MM.1S (cell line): ENCODE measurements around the gene ATP13A1.
A peak's percentile ranks its signal among the peaks of the same experiment; 100 is the strongest.
"Not testable (repeated sequence)": the region's sequence is repeated elsewhere in the genome, so short reads cannot be mapped to it uniquely, and the experiment has no call there.

ENCODE experiments used
- DNase-seq: peaks from one replicate; pipeline ENCODE4 v3.0.0-alpha.2; 2015
- H2AFZ ChIP-seq: fragments of 300-600 bp; sonication (generic); 2 replicates; pipeline ENCODE4 v1.6.0; 2016; ENCODE audit warnings: antibody characterized with exemption, low read length
- H3F3A ChIP-seq: fragments of 300-600 bp; sonication (generic); 2 replicates; pipeline ENCODE4 v1.6.1; 2016; ENCODE audit warnings: mild to moderate bottlenecking, antibody characterized with exemption, low read length, moderate library complexity, mixed read lengths; ENCODE audit not compliant: insufficient read depth
- H3K27ac ChIP-seq: fragments of 300-600 bp; sonication (generic); 2 replicates; pipeline ENCODE4 v1.5.1; 2016; ENCODE audit warnings: mild to moderate bottlenecking, low read length
- H3K27me3 ChIP-seq: fragments of 300-600 bp; sonication (generic); replicated peaks from 2 replicates; pipeline ENCODE4 v1.6.0; 2016; ENCODE audit warnings: low read length; ENCODE audit not compliant: insufficient read depth
- H3K36me3 ChIP-seq: fragments of 300-600 bp; sonication (generic); replicated peaks from 2 replicates; pipeline ENCODE4 v1.6.1; 2016; ENCODE audit warnings: mild to moderate bottlenecking, low read length, mixed read lengths; ENCODE audit not compliant: insufficient read depth
- H3K4me1 ChIP-seq: fragments of 300-600 bp; sonication (generic); 2 replicates; pipeline ENCODE4 v1.6.1; 2016; ENCODE audit warnings: low read length, mixed read lengths
- H3K4me2 ChIP-seq: fragments of 300-600 bp; sonication (generic); 2 replicates; pipeline ENCODE4 v1.6.0; 2016; ENCODE audit warnings: low read depth, low read length
- H3K4me3 ChIP-seq: fragments of 300-600 bp; sonication (generic); 2 replicates; pipeline ENCODE4 v1.5.1; 2016; ENCODE audit warnings: low read length, mixed read lengths
- H3K79me2 ChIP-seq: fragments of 300-600 bp; sonication (generic); 2 replicates; pipeline ENCODE4 v1.6.1; 2016; ENCODE audit warnings: mixed run types, low read length, mixed read lengths
- H3K9ac ChIP-seq: fragments of 300-600 bp; sonication (generic); 2 replicates; pipeline ENCODE4 v1.6.1; 2016; ENCODE audit warnings: low read length, mixed read lengths
- H3K9me2 ChIP-seq: fragments of 300-600 bp; sonication (generic); replicated peaks from 2 replicates; pipeline ENCODE4 v1.6.1; 2016; ENCODE audit warnings: mild to moderate bottlenecking, low read length, mixed read lengths; ENCODE audit not compliant: insufficient read depth
- H3K9me3 ChIP-seq: fragments of 300-600 bp; sonication (generic); replicated peaks from 2 replicates; pipeline ENCODE4 v1.6.1; 2016; ENCODE audit warnings: mild to moderate bottlenecking, low read length, mixed read lengths; ENCODE audit not compliant: insufficient read depth
- H4K20me1 ChIP-seq: fragments of 300-600 bp; sonication (generic); 2 replicates; pipeline ENCODE4 v1.6.1; 2016; ENCODE audit warnings: mild to moderate bottlenecking, low read length, moderate library complexity, mixed read lengths; ENCODE audit not compliant: insufficient read depth
- CTCF ChIP-seq: fragments of 300-600 bp; sonication (generic); IDR thresholded peaks from 2 replicates; pipeline ENCODE4 v1.5.1; 2016; ENCODE audit warnings: antibody characterized with exemption, low read length, mixed read lengths
- EZH2 ChIP-seq: fragments of 300-600 bp; sonication (generic); optimal IDR thresholded peaks from 2 replicates; pipeline ENCODE3; 2017; ENCODE audit warnings: low read depth, mild to moderate bottlenecking, antibody characterized with exemption, low read length, mixed read lengths
- EZH2phosphoT487 ChIP-seq: fragments of 300-600 bp; sonication (generic); IDR thresholded peaks from 2 replicates; pipeline ENCODE4 v1.6.1; 2018; ENCODE audit warnings: antibody characterized with exemption, low read length

Gene ATP13A1

GRCh38 chr19:19602713-19603324 lies 60.7 kb downstream of the ATP13A1 start:
- TF ChIP-seq EZH2 (no peak), EZH2phosphoT487 (no peak), CTCF (no peak)
- no peaks in the 10 kb centered on the region for H4K20me1 ChIP-seq
- H3K4me2 ChIP-seq: no peak overlapping the region
- DNase-seq: no peak
- H3K27ac ChIP-seq: no peak overlapping the region
- H3K4me1 ChIP-seq: 0 out of 2 replicates have a peak, but pooled peaks cover 4% of the 10 kb centered on the region
- H3K79me2 ChIP-seq: no peaks in the 10 kb centered on the region
- no peaks in the 10 kb centered on the region for H3K9me3 ChIP-seq
- no peaks in the 10 kb centered on the region for H3K36me3 ChIP-seq
- H2AFZ ChIP-seq: no peak overlapping the region
- H3K9ac ChIP-seq: no peak overlapping the region
- no peaks in the 10 kb centered on the region for H3F3A ChIP-seq
- H3K4me3 ChIP-seq: no peak overlapping the region
- H3K27me3 ChIP-seq: no peaks in the 10 kb centered on the region; the same call in 1 of the 2 replicates
- H3K9me2 ChIP-seq: no peaks in the 10 kb centered on the region

GRCh38 chr19:19602136-19602712 lies 61.3 kb downstream of the ATP13A1 start:
- Histone ChIP-seq H3K79me2 (no peaks in the 10 kb centered on the region), H3K9me2 (no peaks in the 10 kb centered on the region), H2AFZ (no peak overlapping the region), H3K27ac (no peak overlapping the region), H3K4me2 (no peak overlapping the region), H3K27me3 (no peaks in the 10 kb centered on the region; the same call in 1 of the 2 replicates), H3K9ac (no peak overlapping the region), H3F3A (no peaks in the 10 kb centered on the region), H3K9me3 (no peaks in the 10 kb centered on the region), H3K36me3 (no peaks in the 10 kb centered on the region), H3K4me3 (no peak overlapping the region), H4K20me1 (no peaks in the 10 kb centered on the region), H3K4me1 (0 out of 2 replicates have a peak, but pooled peaks cover 8% of the 10 kb centered on the region)
- DNase-seq: no peak
- TF ChIP-seq EZH2: no peak
- no peak for TF ChIP-seq CTCF
- TF ChIP-seq EZH2phosphoT487: no peak

GRCh38 chr19:19600793-19601330 lies 62.6 kb downstream of the ATP13A1 start:
- H3K79me2 ChIP-seq: no peaks in the 10 kb centered on the region
- H3K27ac ChIP-seq: no peak overlapping the region

GRCh38 chr19:19598728-19599451 lies 64.6 kb downstream of the ATP13A1 start:
- H3F3A ChIP-seq, H3K27ac ChIP-seq, H2AFZ ChIP-seq, H4K20me1 ChIP-seq, H3K4me3 ChIP-seq, H3K9me3 ChIP-seq, DNase-seq, H3K9me2 ChIP-seq, H3K9ac ChIP-seq, H3K79me2 ChIP-seq, H3K4me1 ChIP-seq, H3K36me3 ChIP-seq, H3K27me3 ChIP-seq: not testable (repeated sequence)
- H3K4me2 ChIP-seq: peak overlapping the region; percentile 14; the same call in 1 of the 2 replicates

More at GRCh38 chr19:19600793-19601330, 62.6 kb downstream of the ATP13A1 start:
- Histone ChIP-seq H4K20me1 (no peaks in the 10 kb centered on the region), H3K9ac (no peak overlapping the region), H3K9me2 (no peaks in the 10 kb centered on the region), H3K9me3 (no peaks in the 10 kb centered on the region), H3F3A (no peaks in the 10 kb centered on the region), H3K36me3 (no peaks in the 10 kb centered on the region), H3K4me3 (no peak overlapping the region), H3K4me1 (0 out of 2 replicates have a peak, but pooled peaks cover 8% of the 10 kb centered on the region), H3K27me3 (no peaks in the 10 kb centered on the region), H3K4me2 (no peak overlapping the region), H2AFZ (no peak overlapping the region)
- TF ChIP-seq EZH2phosphoT487 (no peak), CTCF (no peak), EZH2 (no peak)
- DNase-seq: no peak
